ENCODE results near the gene CACNA1I.

GRCh38 chr22:39530116-39530515 lies 40.4 kb upstream of the CACNA1I start:
- TF ChIP-seq RAD21 (IDR thresholded peaks at IDR 0.05 in 1 of 2, conservative IDR thresholded peaks at IDR 0.05 in 1 of 2; ENCODE audit: low read depth in 2 of 2, low read length in 2 of 2) (no peak), CTCF (IDR thresholded peaks at IDR 0.05; ENCODE audit: control extremely low read depth in 1 of 3, insufficient read depth in 1 of 3, low read depth in 1 of 3, low read length in 3 of 3) (no peak), POLR2AphosphoS5 (IDR thresholded peaks at IDR 0.05; ENCODE audit: low read depth, low read length) (no peak), BRCA1 (IDR thresholded peaks at IDR 0.05; ENCODE audit: low read depth, low read length) (no peak), KDM1A (IDR thresholded peaks at IDR 0.05; ENCODE audit: borderline replicate concordance, low read length) (no peak), EP300 (IDR thresholded peaks at IDR 0.05; ENCODE audit: borderline replicate concordance in 1 of 2, low read depth in 2 of 2, low read length in 2 of 2) (no peak)
- TF ChIP-seq, protein P1, sequence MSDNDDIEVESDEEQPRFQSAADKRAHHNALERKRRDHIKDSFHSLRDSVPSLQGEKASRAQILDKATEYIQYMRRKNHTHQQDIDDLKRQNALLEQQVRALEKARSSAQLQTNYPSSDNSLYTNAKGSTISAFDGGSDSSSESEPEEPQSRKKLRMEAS (IDR thresholded peaks at IDR 0.05): no peak
